NCI-H748 (cell line): ENCODE data around the gene ZNF487.
"Not testable (repeated sequence)": the region's sequence is repeated elsewhere in the genome, so short reads cannot be mapped to it uniquely, and the experiment has no call there.

Experiments
- DNase-seq: peaks from one replicate; lab custom pipeline; 2025; ENCODE audit not compliant: unreplicated experiment; lab: John Stamatoyannopoulos, UW

The ZNF487 gene

DNA sequence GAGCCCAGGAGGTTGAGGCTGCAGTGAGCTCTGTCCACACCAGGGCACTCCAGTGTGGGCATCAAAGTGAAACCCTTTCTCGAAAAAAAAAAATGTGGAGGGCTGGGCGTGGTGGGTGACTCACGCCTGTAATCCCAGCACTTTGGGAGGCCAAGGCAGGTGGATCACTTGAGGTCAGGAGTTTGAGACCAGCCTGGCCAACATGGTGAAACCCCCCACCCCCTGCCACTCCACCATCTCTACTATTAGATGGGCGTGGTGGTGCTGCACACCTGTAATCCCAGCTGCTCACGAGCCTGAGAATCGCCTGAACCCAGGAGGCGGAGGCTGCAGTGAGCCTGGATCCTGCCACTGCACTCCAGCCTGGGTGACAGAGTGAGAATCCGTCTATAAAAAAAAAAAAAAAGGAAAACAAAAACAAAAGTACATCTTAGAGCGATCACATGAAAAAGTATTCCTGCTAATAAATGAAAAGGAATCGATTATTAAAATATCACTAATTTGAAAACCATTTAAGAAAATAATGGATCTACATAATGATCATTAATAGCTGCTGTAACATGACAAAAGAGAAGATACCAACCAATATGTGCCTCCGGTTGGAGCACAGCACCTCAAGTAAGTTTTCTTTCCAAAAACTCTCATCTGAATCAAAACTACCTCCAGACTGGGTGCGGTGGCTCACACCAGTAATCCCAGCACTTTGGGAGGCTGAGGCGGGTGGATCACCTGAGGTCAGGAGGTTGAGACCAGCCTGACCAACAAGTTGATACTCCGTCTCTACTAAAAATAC, 32.8 kb upstream of the ZNF487 start:
- no peak for DNase-seq

- DNase-seq: no peak
Observed at GRCh38 chr10:43404704-43405084, 32.2 kb upstream of the ZNF487 start.

DNA sequence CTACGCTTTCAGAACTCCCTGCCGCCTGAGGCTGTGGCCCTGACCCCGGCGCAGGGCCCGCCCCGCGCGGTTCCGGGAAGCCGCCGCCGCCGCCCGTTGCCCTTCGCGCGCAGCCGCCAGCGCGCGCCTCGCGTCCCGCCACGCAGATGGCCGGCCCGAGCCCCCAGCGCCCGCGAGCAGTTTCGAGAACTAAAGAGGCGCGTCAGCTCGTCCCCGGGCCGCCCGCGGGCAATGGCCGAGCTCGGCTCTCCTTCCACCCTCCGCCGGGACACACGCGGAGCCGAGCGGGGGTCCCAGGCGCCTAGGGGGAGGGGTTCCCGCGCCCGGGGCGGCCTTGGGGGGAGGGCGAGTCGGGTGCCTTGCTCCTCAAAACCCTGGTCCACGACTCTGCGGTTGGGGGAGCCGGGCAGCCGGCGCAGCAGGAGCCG, 29.7 kb upstream of the ZNF487 start:
- DNase-seq: peak; percentile 67

DNA sequence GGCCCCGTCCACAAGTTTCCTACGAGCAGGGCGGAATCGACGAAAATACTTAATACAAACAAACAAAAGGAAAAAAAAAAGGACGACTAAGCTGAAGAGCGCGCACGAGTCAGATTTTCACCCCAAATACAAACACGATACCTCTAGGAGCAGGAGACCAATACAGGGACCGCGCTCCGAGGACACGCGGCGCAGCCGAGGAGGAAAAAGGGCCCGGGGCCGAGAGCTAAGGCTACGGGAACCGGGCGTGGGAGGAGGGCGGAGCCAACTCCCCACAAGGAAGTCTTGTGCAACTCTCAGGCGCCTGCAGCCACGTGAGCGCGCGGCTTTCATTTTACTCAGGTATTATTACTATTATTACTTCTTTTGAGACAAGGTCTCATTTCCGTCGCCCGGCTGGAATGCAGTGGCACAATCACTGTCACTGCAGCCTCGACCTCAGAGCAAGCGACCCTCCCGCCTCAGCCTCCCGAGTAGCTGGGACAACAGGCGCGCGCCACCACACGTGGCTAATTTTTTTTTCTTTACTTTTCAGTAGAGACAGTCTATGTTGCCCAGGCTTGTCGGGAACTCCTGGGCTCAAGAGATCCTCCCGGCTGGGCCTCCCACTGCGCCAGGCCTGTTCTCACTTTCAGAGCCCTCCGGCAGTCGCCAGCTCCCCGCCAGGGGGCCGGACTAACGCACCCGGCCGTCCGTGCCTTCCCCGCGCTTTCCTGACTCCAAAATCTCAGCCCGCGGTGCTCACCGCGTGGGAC, 29.2 kb upstream of the ZNF487 start:
- DNase-seq: peak; percentile 86

- no peak for DNase-seq
Observed at GRCh38 chr10:43408331-43408709, 28.6 kb upstream of the ZNF487 start.

DNA sequence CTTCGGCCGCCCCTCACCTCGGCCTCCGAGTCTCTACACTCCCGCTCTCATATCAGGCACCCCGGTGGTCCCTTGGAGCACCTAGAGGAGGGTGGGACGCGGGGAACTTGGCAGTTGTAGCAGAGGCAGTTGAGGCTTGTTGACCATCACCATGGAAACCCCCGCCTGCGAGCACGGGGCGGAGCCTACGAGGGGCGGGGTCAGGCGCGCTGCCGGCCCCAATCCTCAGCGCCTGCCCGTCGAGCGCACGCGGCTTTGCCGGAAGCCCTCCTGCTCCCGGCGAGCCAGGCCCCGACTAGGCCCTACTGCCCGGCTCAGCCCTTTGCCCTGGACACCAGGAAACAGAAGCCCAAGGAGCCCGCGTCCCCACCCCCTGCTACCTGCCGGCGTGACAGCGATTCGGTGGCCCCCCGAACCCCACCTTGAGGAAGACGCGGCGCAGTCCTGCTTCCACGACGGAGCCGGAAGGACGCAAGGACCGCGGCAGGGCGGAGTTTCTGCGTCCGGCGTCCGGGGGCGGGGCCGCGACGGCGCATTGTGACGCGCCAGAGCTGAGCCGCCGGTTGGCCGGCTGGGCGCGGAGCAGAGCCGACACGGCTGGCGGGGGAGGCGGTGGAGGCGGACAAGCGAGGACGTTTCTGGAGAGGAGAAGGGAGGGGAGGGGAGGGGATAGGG, 28.1 kb upstream of the ZNF487 start, which contains the start of gene HNRNPF:
Gene HNRNPF, minus strand, starts transcription at position 477 of the 675 bp plus-strand sequence. CDS start 21,302 bp downstream, outside the sequence.
- DNase-seq: peak; percentile 94

GRCh38 chr10:43409385-43410109, 27.4 kb upstream of the ZNF487 start:
- peak; percentile 32 for DNase-seq

DNA sequence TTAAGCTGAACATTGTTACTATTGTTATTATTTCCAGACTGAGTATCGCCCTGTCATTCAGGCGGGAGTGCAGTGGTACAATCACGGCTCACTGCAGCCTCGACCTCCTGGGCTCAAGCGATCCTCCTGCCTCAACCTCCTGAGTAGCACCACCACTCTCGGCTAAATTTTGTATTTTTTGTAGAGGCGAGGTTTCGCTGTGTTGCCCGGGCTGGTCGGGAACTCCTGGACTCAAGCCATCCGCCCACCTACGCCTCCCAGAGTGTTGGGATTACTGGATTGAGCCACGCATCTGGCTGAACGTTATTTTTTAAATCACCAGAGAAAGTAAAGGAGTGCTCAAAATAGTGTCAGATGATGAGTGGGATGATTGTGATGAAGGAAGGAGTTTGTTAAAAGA, 26.6 kb upstream of the ZNF487 start:
- no peak for DNase-seq

DNA sequence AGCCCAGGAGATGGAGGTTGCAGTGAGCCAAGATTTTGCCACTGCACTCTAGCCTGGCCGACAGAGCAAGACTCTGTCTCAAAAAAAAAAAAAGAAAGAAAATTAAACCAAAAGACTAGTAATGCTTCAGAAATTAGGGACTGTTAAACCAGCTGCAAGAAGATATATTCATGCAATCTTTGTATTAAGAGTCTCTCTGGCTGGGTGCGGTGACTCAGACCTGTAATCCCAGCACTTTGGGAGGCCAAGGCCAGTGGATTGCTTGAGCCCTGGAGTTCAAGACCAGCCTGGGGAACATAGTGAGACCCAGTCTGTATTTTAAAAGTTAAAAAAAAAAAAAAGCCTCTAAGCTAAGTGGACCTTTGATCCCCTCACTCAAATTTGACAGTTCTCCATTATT, 25.4 kb upstream of the ZNF487 start:
- DNase-seq: no peak

DNA sequence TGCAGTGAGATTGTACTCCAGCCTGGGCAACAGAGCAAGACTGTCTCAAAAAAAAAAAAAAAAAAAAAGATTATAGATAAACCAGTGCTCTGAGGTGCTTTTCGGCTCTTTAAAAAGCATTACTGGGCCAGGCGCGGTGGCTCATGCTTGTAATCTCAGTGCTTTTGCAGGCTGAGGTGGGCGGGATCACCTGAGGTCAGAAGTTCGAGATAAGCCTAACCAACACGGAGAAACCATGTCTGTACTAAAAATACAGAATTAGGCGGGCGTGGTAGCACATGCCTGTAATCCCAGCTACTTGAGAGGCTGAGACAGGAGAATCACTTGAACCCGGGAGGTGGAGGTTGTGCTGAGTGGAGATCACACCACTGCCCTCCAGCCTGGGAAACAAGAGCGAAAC, 21.4 kb upstream of the ZNF487 start:
- DNase-seq: no peak

DNA sequence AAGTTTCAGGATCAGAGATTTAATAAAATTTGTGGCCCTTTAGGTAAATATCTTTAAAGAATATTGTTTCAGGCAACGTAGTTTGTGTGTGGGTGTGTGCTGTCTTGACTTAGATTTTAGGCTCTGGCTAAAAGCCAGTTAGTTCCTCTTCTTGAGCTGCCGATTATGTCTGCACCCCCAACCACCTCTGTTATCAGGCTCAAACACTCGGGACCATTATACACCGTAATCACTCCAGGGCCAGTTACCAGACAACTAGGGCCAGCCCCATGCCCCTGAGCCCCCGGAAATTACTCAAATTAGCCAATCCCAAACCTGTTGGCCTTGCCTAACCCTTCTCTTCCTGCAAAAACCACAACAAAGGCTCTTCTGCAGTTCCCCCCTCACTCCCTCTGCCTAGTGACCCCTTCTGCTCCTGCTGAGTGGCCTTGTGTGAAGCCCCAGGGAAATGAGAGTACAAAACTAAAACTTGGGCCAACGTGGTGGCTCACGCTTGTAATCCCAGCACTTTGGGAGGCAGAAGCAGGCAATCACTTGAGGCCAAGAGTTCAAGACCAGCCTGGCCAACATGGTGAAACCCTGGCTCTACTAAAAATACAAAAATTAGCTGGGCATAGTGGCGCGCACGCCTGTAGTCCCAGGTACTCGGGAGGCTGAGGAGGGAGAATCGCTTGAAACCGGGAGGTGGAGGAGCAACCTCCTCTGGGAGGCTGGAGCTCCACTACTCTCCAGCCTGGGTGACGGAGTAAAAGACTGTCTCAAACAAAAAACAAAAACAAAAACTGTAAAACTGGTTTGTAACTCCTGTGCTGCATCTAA, 18.8 kb upstream of the ZNF487 start:
- no peak for DNase-seq

- DNase-seq: no peak
Observed at GRCh38 chr10:43419997-43420368, 16.9 kb upstream of the ZNF487 start.

- peak; percentile 75 for DNase-seq
Observed at GRCh38 chr10:43420369-43421200, 16.3 kb upstream of the ZNF487 start.

- DNase-seq: no peak
Observed at GRCh38 chr10:43421201-43421507, 15.8 kb upstream of the ZNF487 start.

GRCh38 chr10:43421519-43421918, 15.4 kb upstream of the ZNF487 start:
- DNase-seq: no peak

DNA sequence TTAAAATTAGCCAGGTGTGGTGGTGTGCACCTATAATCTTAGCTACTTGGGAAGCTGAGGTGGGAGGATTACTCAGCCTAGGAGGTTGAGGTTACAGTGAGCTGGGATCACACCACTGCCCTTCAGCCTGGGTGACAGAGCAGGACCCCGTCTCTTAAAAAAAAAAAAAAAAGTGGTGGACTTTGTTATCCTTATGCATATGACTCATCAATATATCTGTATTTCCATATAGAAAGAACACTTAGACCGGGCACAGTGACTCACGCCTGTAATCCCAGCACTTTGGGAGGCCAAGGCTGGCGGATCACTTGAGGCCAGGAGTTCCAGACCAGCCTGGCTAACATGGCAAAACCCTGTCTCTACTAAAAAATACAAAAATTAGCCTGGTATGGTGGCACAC, 15.0 kb upstream of the ZNF487 start:
- not testable (repeated sequence) for DNase-seq

GRCh38 chr10:43424416-43424815, 12.5 kb upstream of the ZNF487 start:
- no peak for DNase-seq

GRCh38 chr10:43426476-43426875, 10.4 kb upstream of the ZNF487 start:
- not testable (repeated sequence) for DNase-seq

DNA sequence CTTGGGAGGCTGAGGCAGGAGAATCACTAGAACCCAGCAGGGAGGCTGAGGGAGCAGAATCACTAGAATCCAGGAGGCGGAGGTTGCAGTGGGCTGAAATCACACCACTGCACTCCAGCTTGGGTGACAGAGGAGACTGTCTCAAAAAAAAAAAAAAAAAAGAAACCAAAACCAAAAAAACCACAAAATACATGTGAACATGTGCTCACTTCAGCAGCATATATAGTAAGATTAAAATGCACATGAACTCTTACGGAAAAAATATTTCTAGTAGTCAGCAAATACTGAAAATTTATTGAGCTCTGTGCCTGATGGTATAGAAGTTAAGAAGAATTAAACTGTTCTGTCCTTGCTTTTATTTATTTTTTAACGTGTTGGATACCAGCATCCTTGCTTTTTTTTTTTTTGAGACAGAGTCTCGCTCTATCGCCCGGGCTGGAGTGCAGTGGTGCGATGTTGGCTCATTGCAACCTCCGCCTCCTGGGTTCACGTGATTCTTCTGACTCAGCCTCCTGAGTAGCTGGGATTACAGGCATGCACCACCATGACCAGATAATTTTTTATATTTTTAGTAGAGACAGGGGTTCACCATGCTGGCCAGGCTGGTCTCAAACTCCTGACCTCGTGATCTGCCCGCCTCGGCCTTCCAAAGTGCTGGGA, 9.6 kb upstream of the ZNF487 start:
- DNase-seq: no peak
